SK-N-SH (cell line): ENCODE results near the gene LENG1. TPM values are rescaled to one million over a fixed set of nuclear protein-coding genes. Genes with fewer than 3 reads are reported as not detected.
A peak's percentile ranks its signal among the peaks of the same experiment; 100 is the strongest.

Experiments used
- CTCF ChIA-PET: fragments of 300-600, 350-600 bp; formaldehyde crosslinking; extraction: SDS; loops from one replicate; lab custom pipeline; 2021; lab: Yijun Ruan, JAX
- POLR2A ChIA-PET: fragments of 350-600 bp; sonication (Branson Sonifier 250); formaldehyde crosslinking; extraction: SDS; loops from one replicate; lab custom pipeline; 2020; ENCODE audit warnings: antibody characterized with exemption, inconsistent platforms; lab: Yijun Ruan, JAX
- DNase-seq: peaks from one replicate; pipeline ENCODE4 v3.0.0; 2012
- H2AFZ ChIP-seq: fragments of 200-600 bp; sonication (generic); 2 replicates; pipeline ENCODE4 v1.8.1; 2016; ENCODE audit warnings: antibody characterized with exemption, mild to moderate bottlenecking, low read depth
- H3F3A ChIP-seq: fragments of 200-600 bp; sonication (generic); replicated peaks from 2 replicates; pipeline ENCODE3; 2016; ENCODE audit warnings: antibody characterized with exemption, mild to moderate bottlenecking; ENCODE audit not compliant: insufficient read depth
- H3K27ac ChIP-seq, 2 experiments: fragments of 200-500 bp in 1 of 2; fragments of 200-600 bp in 1 of 2; sonication (Bioruptor generic) in 1 of 2; sonication (generic), shearing (Covaris generic) in 1 of 2; 2 replicates each; pipeline versions ENCODE4 v1.5.1 to v1.6.1; 2014 to 2016; ENCODE audit warnings: low read depth in 2 of 2, inconsistent platforms in 1 of 2, low read length in 1 of 2, mild to moderate bottlenecking in 1 of 2, mixed read lengths in 1 of 2
- H3K27me3 ChIP-seq: fragments of 200-600 bp; sonication (generic), shearing (Covaris generic); 2 replicates; pipeline ENCODE4 v1.6.1; 2016; ENCODE audit warnings: mixed run types; ENCODE audit not compliant: insufficient read depth
- H3K36me3 ChIP-seq, 2 experiments: fragments of 200-500 bp in 1 of 2; fragments of 200-600 bp in 1 of 2; sonication (Bioruptor generic) in 1 of 2; sonication (generic) in 1 of 2; replicated peaks in 1 of 2; 2 replicates each; pipeline versions ENCODE3 to v1.5.1; 2014 to 2016; ENCODE audit warnings: low read length in 1 of 2, mild to moderate bottlenecking in 1 of 2; ENCODE audit not compliant: insufficient read depth in 2 of 2, control insufficient read depth in 1 of 2
- H3K4me1 ChIP-seq, 2 experiments: fragments of 200-500 bp in 1 of 2; fragments of 200-600 bp in 1 of 2; sonication (Bioruptor generic) in 1 of 2; sonication (generic), shearing (Covaris generic) in 1 of 2; 2 replicates each; pipeline versions ENCODE4 v1.5.1 to v1.6.1; 2014 to 2016; ENCODE audit warnings: low read depth in 1 of 2, low read length in 1 of 2, mixed run types in 1 of 2; ENCODE audit not compliant: insufficient read depth in 2 of 2, control insufficient read depth in 1 of 2
- H3K4me2 ChIP-seq: fragments of 200-600 bp; sonication (generic), shearing (Covaris generic); 2 replicates; pipeline ENCODE4 v1.6.1; 2017; ENCODE audit warnings: mixed run types
- H3K4me3 ChIP-seq, 2 experiments: fragments of 200-500 bp in 1 of 2; fragments of 200-600 bp in 1 of 2; sonication (Bioruptor generic) in 1 of 2; sonication (generic), shearing (Covaris generic) in 1 of 2; 2 replicates each; pipeline versions ENCODE4 v1.5.1 to v1.8.1; 2014 to 2016; ENCODE audit warnings: low read depth in 2 of 2, inconsistent platforms in 1 of 2, low read length in 1 of 2, mild to moderate bottlenecking in 1 of 2, mixed read lengths in 1 of 2, moderate library complexity in 1 of 2
- H3K79me2 ChIP-seq: fragments of 200-600 bp; sonication (generic); 2 replicates; pipeline ENCODE4 v1.8.1; 2017; ENCODE audit warnings: mild to moderate bottlenecking; ENCODE audit not compliant: insufficient read depth
- H3K9ac ChIP-seq: fragments of 200-600 bp; sonication (generic); 2 replicates; pipeline ENCODE4 v1.6.1; 2017; ENCODE audit warnings: mixed run types
- H3K9me2 ChIP-seq: fragments of 200-600 bp; sonication (generic); 2 replicates; pipeline ENCODE4 v1.6.1; 2017; ENCODE audit warnings: mixed run types
- H3K9me3 ChIP-seq: fragments of 200-600 bp; sonication (generic); 2 replicates; pipeline ENCODE4 v1.6.1; 2017; ENCODE audit warnings: mixed run types, mild to moderate bottlenecking, moderate library complexity
- H4K20me1 ChIP-seq: fragments of 200-600 bp; sonication (generic); 2 replicates; pipeline ENCODE4 v1.6.1; 2017; ENCODE audit warnings: mild to moderate bottlenecking, mixed run types; ENCODE audit not compliant: insufficient read depth
- CTCF ChIP-seq: fragments of 200-600 bp; sonication (generic); IDR thresholded peaks from 2 replicates; pipeline ENCODE4 v1.6.1; 2017; ENCODE audit warnings: antibody characterized with exemption, mild to moderate bottlenecking, moderate library complexity
- JUND ChIP-seq: IDR thresholded peaks from 2 replicates; pipeline ENCODE4 v1.4.0; 2012
- NRF1 ChIP-seq: IDR thresholded peaks from 2 replicates; pipeline ENCODE4 v1.6.1; 2012; ENCODE audit warnings: low read depth, mild to moderate bottlenecking, low read length
- POLR2AphosphoS5 ChIP-seq: IDR thresholded peaks from 2 replicates; pipeline ENCODE4 v1.6.1; 2012; ENCODE audit warnings: low read depth, low read length
- RCOR1 ChIP-seq: fragments of 150-350 bp; IDR thresholded peaks from 2 replicates; pipeline ENCODE4 v1.6.1; 2017; ENCODE audit warnings: antibody characterized with exemption, low read length
- TAF1 ChIP-seq: IDR thresholded peaks from 2 replicates; pipeline ENCODE4 v1.6.1; 2012; ENCODE audit warnings: low read depth, mild to moderate bottlenecking, low read length, moderate library complexity, borderline replicate concordance
- TEAD4 ChIP-seq: IDR thresholded peaks from 2 replicates; pipeline ENCODE4 v1.4.0; 2012; ENCODE audit warnings: mild to moderate bottlenecking, borderline replicate concordance; ENCODE audit not compliant: insufficient read depth
- WGBS: methylation state at CpG from one replicate; pipeline ENCODE4 v1.1.6; 2017; ENCODE audit warnings: low lambda C conversion rate; 5-methylcytosine and 5-hydroxymethylcytosine counted together
- polyA plus RNA-seq, 3 experiments: library from polyadenylated mRNA; depleted of rRNA; stranded (reverse); fragments of >200 nt; gene quantifications; 2 replicates each; pipeline ENCODE4 v1.2.3, GENCODE V29; 2012
- TF ChIP-seq, protein P1 (sequence below): fragments of 150-350 bp; IDR thresholded peaks from 2 replicates; pipeline ENCODE4 v1.6.1; 2017; ENCODE audit warnings: antibody characterized with exemption, low read length, low read depth, borderline replicate concordance

Gene LENG1
- polyA plus RNA-seq, 1 of the 3 experiments (the other 2 are of a cell fraction): 11.4 TPM

GRCh38 chr19:54153731-54154326 lies 5.7 kb downstream of the LENG1 start:
- Histone ChIP-seq H3K27ac (no peak overlapping the region), H3K4me1 (peaks cover 6 to 7% of the 10 kb centered on the region in 2 experiments; a peak in 2 of 4 replicates), H4K20me1 (no peaks in the 10 kb centered on the region), H3K27me3 (no peaks in the 10 kb centered on the region), H3K79me2 (peaks cover 7% of the 10 kb centered on the region; the same call in 1 of the 2 replicates), H3K9ac (no peak overlapping the region), H3K4me2 (no peak overlapping the region), H3K4me3 (no peak overlapping the region), H3K9me2 (no peaks in the 10 kb centered on the region), H3K36me3 (peaks cover 37 to 76% of the 10 kb centered on the region in 2 experiments), H3K9me3 (no peaks in the 10 kb centered on the region), H2AFZ (no peak overlapping the region), H3F3A (peaks cover 19% of the 10 kb centered on the region)
- ChIA-PET POLR2A (no interaction called here), CTCF (no interaction called here)
- no peak for DNase-seq
- 100% methylated on average over 5 of the region's 10 CpGs for WGBS
- TF ChIP-seq TAF1 (no peak), CTCF (no peak)
- TF ChIP-seq, protein P1, sequence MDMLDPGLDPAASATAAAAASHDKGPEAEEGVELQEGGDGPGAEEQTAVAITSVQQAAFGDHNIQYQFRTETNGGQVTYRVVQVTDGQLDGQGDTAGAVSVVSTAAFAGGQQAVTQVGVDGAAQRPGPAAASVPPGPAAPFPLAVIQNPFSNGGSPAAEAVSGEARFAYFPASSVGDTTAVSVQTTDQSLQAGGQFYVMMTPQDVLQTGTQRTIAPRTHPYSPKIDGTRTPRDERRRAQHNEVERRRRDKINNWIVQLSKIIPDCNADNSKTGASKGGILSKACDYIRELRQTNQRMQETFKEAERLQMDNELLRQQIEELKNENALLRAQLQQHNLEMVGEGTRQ: no peak

- H3K36me3 ChIP-seq: peaks cover 36 to 82% of the 10 kb centered on the region in 2 experiments
These were observed 6.5 kb downstream of the LENG1 start for GRCh38 chr19:54152878-54153524.

DNA sequence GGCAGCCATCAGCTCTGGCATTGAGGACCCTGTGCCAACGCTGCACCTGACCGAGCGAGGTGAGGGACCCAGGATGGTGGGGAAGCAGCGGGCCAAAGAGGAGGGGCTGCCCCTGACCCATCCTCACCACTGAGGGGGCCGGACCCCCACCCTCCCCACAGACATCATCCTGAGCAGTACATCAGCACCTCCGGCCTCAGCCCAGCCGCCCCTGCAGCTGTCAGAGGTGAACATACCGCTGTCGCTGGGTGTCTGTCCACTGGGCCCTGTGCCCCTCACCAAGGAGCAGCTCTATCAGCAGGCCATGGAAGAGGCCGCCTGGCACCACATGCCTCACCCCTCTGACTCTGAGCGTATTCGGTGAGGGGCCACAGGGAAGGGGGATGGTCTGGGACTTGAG lies 7.3 kb downstream of the LENG1 start:
- TF ChIP-seq JUND (no peak), TEAD4 (no peak), NRF1 (no peak)
- H3K9ac ChIP-seq: no peak overlapping the region
- H3F3A ChIP-seq: peaks cover 19% of the 10 kb centered on the region
- no peak overlapping the region for H3K4me3 ChIP-seq
- no peaks in the 10 kb centered on the region for H3K4me1 ChIP-seq
- CTCF ChIA-PET: no interaction called here
- WGBS: 90% methylated on average over 2 of the region's 12 CpGs
- no peak overlapping the region for H2AFZ ChIP-seq
- H3K27me3 ChIP-seq: no peaks in the 10 kb centered on the region
- no peaks in the 10 kb centered on the region for H3K9me3 ChIP-seq
- no peaks in the 10 kb centered on the region for H3K79me2 ChIP-seq
- H3K36me3 ChIP-seq: peaks cover 29 to 89% of the 10 kb centered on the region in 2 experiments
- no peak overlapping the region for H3K4me2 ChIP-seq
- POLR2A ChIA-PET: no interaction called here
- DNase-seq: no peak
- no peak overlapping the region for H3K27ac ChIP-seq
- no peaks in the 10 kb centered on the region for H3K9me2 ChIP-seq
- H4K20me1 ChIP-seq: no peaks in the 10 kb centered on the region

More at GRCh38 chr19:54152878-54153524, 6.5 kb downstream of the LENG1 start:
- no peak overlapping the region for H3K4me2 ChIP-seq
- no peaks in the 10 kb centered on the region for H3K79me2 ChIP-seq
- ChIA-PET POLR2A (interaction anchor here (0.5 kb wide), 1 partner anchor 659 kb away, joined by 3 read pairs; no protein-coding TSS in a partner anchor), CTCF (no interaction called here)
- 95% methylated on average over 22 of the region's 25 CpGs for WGBS
- no peak overlapping the region for H3K9ac ChIP-seq
- H3K4me3 ChIP-seq: no peak overlapping the region
- H4K20me1 ChIP-seq: no peaks in the 10 kb centered on the region
- TF ChIP-seq RCOR1 (no peak), POLR2AphosphoS5 (0 out of 2 replicates have a peak, but pooled peaks have one; percentile 17)
- no peak overlapping the region; a peak in 1 of 4 replicates for H3K27ac ChIP-seq
- no peaks in the 10 kb centered on the region for H3K9me2 ChIP-seq
- H3F3A ChIP-seq: peaks cover 19% of the 10 kb centered on the region
- H3K9me3 ChIP-seq: no peaks in the 10 kb centered on the region
- H3K4me1 ChIP-seq: peaks cover 0 to 1% of the 10 kb centered on the region in 2 experiments; a peak in 1 of 4 replicates
- H2AFZ ChIP-seq: no peak overlapping the region
- no peak for DNase-seq
- H3K27me3 ChIP-seq: no peaks in the 10 kb centered on the region
